DOHH2 (cell line): ENCODE measurements around the gene TCF25.

ENCODE experiments used
- H3F3A ChIP-seq: fragments of 200-600 bp; sonication (generic), shearing (Covaris generic); 2 replicates; pipeline ENCODE4 v1.6.0; 2016; ENCODE audit warnings: antibody characterized with exemption, mild to moderate bottlenecking; ENCODE audit not compliant: control insufficient read depth, insufficient read depth
- H3K27ac ChIP-seq: fragments of 200-600 bp; sonication (generic); 2 replicates; pipeline ENCODE4 v1.5.1; 2014; ENCODE audit warnings: low read depth, mild to moderate bottlenecking, low read length, moderate library complexity
- H3K27me3 ChIP-seq: fragments of 200-600 bp; sonication (generic); 2 replicates; pipeline ENCODE4 v1.6.1; 2014; ENCODE audit warnings: mild to moderate bottlenecking, low read length, mixed read lengths; ENCODE audit not compliant: control insufficient read depth
- H3K36me3 ChIP-seq: fragments of 200-600 bp; sonication (generic); 2 replicates; pipeline ENCODE4 v1.6.1; 2014; ENCODE audit warnings: mild to moderate bottlenecking, low read length, moderate library complexity, mixed read lengths; ENCODE audit not compliant: control insufficient read depth
- H3K4me1 ChIP-seq: fragments of 200-600 bp; sonication (generic); 2 replicates; pipeline ENCODE4 v1.6.1; 2014; ENCODE audit warnings: mild to moderate bottlenecking, low read length, mixed read lengths; ENCODE audit not compliant: control insufficient read depth
- H3K4me2 ChIP-seq: fragments of 200-600 bp; sonication (generic); 2 replicates; pipeline ENCODE4 v1.6.0; 2014; ENCODE audit warnings: mild to moderate bottlenecking, low read length, moderate library complexity
- H3K4me3 ChIP-seq: fragments of 200-600 bp; sonication (generic); 2 replicates; pipeline ENCODE4 v1.5.1; 2014; ENCODE audit warnings: mild to moderate bottlenecking, low read length, mixed read lengths
- H3K79me2 ChIP-seq: fragments of 200-600 bp; sonication (generic); 2 replicates; pipeline ENCODE4 v1.6.1; 2014; ENCODE audit warnings: mild to moderate bottlenecking, low read length, mixed read lengths; ENCODE audit not compliant: control insufficient read depth
- H3K9me2 ChIP-seq: fragments of 200-600 bp; sonication (generic); replicated peaks from 2 replicates; pipeline ENCODE4 v1.6.1; 2014; ENCODE audit warnings: mild to moderate bottlenecking, low read length, mixed read lengths; ENCODE audit not compliant: control insufficient read depth
- H3K9me3 ChIP-seq: fragments of 200-600 bp; sonication (generic); 2 replicates; pipeline ENCODE4 v1.6.1; 2014; ENCODE audit warnings: antibody characterized with exemption, low read length, mixed read lengths; ENCODE audit not compliant: control insufficient read depth, insufficient read depth
- H4K20me1 ChIP-seq: fragments of 200-600 bp; sonication (generic); 2 replicates; pipeline ENCODE4 v1.6.0; 2014; ENCODE audit warnings: low read depth, mild to moderate bottlenecking, antibody characterized with exemption, low read length, moderate library complexity; ENCODE audit not compliant: control insufficient read depth, insufficient read depth
- CTCF ChIP-seq: fragments of 200-600 bp; sonication (generic); IDR thresholded peaks from one replicate; pipeline ENCODE4 v1.5.1; 2014; ENCODE audit warnings: antibody characterized with exemption, mild to moderate bottlenecking, low read depth, low read length; ENCODE audit not compliant: poor library complexity, severe bottlenecking
- EZH2phosphoT487 ChIP-seq: fragments of 200-600 bp; sonication (generic); IDR thresholded peaks from 2 replicates; pipeline ENCODE4 v1.6.1; 2017; ENCODE audit warnings: borderline replicate concordance, mild to moderate bottlenecking, antibody characterized with exemption, low read length, moderate library complexity, mixed read lengths

Gene TCF25

DNA sequence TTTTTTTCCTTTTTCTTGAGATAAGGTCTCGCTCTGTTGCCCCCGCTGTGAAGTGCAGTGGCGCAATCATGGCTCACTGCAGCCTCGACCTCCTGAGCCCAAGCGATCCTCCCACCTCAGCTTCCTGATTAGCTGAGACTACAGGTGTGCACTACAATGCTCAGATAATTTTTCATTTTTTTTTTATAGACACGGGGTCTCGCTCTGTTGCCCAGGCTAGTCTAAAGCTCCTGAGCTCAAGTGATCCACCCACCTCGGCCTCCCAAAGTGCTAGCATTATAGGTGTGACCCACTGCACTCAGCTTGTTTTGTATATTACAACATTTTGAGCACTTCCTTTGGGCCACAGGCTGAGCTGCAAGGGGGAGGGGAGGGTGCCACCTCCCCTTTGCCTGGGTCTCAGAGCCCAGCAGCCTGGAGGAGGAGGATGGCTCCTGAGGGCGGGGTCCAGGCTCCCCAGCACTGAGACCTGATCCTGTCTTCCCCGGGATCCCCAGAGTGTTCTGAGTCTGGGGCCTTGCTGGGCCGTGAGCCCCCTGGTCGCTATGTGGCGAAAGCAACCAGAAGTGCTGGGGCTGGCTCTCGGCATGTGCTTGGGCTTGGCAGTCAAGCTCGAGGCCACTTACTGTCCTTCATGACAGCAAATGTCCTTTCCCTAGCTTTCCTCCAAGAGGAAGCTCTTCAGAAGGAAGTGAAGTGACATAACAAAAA lies 83.3 kb downstream of the TCF25 start:
- H3K27ac ChIP-seq: peak overlapping the region; percentile 96
- H3K4me3 ChIP-seq: peak overlapping the region; percentile 78
- peaks cover 87% of the 10 kb centered on the region for H3K79me2 ChIP-seq
- no peak for TF ChIP-seq EZH2phosphoT487
- no peak for TF ChIP-seq CTCF
- H3K4me1 ChIP-seq: peaks cover 69% of the 10 kb centered on the region
- no peaks in the 10 kb centered on the region for H3K9me2 ChIP-seq
- no peaks in the 10 kb centered on the region for H3K9me3 ChIP-seq
- H3K27me3 ChIP-seq: no peaks in the 10 kb centered on the region
- peaks cover 38% of the 10 kb centered on the region for H4K20me1 ChIP-seq
- H3K4me2 ChIP-seq: peak overlapping the region; percentile 99
- peaks cover 58% of the 10 kb centered on the region for H3F3A ChIP-seq
- peaks cover 90% of the 10 kb centered on the region for H3K36me3 ChIP-seq

GRCh38 chr16:89957216-89957785 lies 83.9 kb downstream of the TCF25 start:
- Histone ChIP-seq H3K4me2 (peak overlapping the region; percentile 99), H3K9me3 (no peaks in the 10 kb centered on the region), H3K27ac (peak overlapping the region; percentile 96), H4K20me1 (peaks cover 38% of the 10 kb centered on the region), H3K9me2 (no peaks in the 10 kb centered on the region), H3K27me3 (no peaks in the 10 kb centered on the region), H3K36me3 (peaks cover 92% of the 10 kb centered on the region), H3K4me3 (peak overlapping the region; percentile 67), H3K4me1 (peaks cover 63% of the 10 kb centered on the region), H3K79me2 (peaks cover 85% of the 10 kb centered on the region), H3F3A (peaks cover 56% of the 10 kb centered on the region)
- no peak for TF ChIP-seq CTCF
- no peak for TF ChIP-seq EZH2phosphoT487

GRCh38 chr16:89958068-89958467 lies 84.7 kb downstream of the TCF25 start:
- H3K36me3 ChIP-seq: peaks cover 92% of the 10 kb centered on the region
- H3K9me3 ChIP-seq: no peaks in the 10 kb centered on the region
- TF ChIP-seq EZH2phosphoT487 (no peak), CTCF (no peak)
- no peaks in the 10 kb centered on the region for H3K27me3 ChIP-seq
- peaks cover 78% of the 10 kb centered on the region for H3K79me2 ChIP-seq
- no peak overlapping the region for H3K4me3 ChIP-seq
- H3K9me2 ChIP-seq: no peaks in the 10 kb centered on the region
- H3K4me2 ChIP-seq: no peak overlapping the region
- H4K20me1 ChIP-seq: peaks cover 38% of the 10 kb centered on the region
- H3K4me1 ChIP-seq: peaks cover 56% of the 10 kb centered on the region
- peak overlapping the region; percentile 96 for H3K27ac ChIP-seq
- peaks cover 53% of the 10 kb centered on the region for H3F3A ChIP-seq
